Heart left ventricle (tissue), 13 donors: ENCODE measurements around the gene SHE.

Source experiments
- POLR2A ChIP-seq, 2 donors: fragments of 450-650 bp; IDR thresholded peaks; one replicate each; pipeline ENCODE4 v1.6.1; 2017; ENCODE audit warnings: antibody characterized with exemption in 2 of 2, mild to moderate bottlenecking in 2 of 2, moderate library complexity in 2 of 2
- TF ChIP-seq, protein P1 (sequence below), 12 donors: fragments of 200-600 bp; sonication (generic) in 4 of 12; IDR thresholded peaks; one replicate each; pipeline versions ENCODE4 v1.5.0 to v1.8.0; 2018 to 2022; ENCODE audit warnings: antibody characterized with exemption in 12 of 12, mild to moderate bottlenecking in 5 of 12
- donor health status: ischemic (EF 13 %, LVEDD 7.1; RV severe dilation, severe dysfunction).
- donor health status: DM: no; HTN: yes; CAD: no.
- donor health status: DM: no; HTN: no; CAD: no.
- donor health status: ischemic (EF 25% LVEDD 6.9; RV normal size, moderate dysfunction).
- donor health status: ischemic (EF 25% LVEDD 5.7; RV mildly dilated, moderate dysfunction).
- donor health status: ischemic (EF 35%, LVEDD 5.7; RV mildly dilated, moderate dysfunction).
- donor health status: nonischemic (EF 11% LVEDD 7.7; RV severe dilation, severe dysfunction).
- donor health status: DM: yes; HTN: yes; CAD: no.
- donor health status: PGD.
- donor health status: ischemic (EF 29% LVEDD 5.4; RV normal size, mild dysfunction).
- donor health status: nonischemic (EF 23%, LVEDD 6.1; RV moderate dilation, normal function).

DNA sequence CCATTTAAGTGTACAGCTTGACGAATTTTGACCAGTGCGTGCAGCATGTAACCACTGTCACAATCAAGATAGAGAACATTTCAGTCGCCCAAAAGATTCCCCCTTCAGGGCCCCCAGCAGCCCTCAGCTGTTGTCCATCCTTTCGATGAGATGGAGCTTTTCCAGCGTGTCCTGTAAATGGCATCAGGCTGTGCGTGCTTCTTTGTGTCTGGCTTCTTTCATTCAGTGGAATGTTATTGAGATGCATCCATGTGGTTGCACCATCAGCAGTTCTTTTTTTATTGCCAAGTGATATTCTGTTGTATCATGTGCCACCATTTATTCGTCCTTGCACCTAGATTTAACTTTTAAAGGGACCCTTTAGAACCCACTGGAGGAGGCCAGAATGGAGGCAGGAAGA, 34.4 kb upstream of the SHE start:
- TF ChIP-seq, protein P1, sequence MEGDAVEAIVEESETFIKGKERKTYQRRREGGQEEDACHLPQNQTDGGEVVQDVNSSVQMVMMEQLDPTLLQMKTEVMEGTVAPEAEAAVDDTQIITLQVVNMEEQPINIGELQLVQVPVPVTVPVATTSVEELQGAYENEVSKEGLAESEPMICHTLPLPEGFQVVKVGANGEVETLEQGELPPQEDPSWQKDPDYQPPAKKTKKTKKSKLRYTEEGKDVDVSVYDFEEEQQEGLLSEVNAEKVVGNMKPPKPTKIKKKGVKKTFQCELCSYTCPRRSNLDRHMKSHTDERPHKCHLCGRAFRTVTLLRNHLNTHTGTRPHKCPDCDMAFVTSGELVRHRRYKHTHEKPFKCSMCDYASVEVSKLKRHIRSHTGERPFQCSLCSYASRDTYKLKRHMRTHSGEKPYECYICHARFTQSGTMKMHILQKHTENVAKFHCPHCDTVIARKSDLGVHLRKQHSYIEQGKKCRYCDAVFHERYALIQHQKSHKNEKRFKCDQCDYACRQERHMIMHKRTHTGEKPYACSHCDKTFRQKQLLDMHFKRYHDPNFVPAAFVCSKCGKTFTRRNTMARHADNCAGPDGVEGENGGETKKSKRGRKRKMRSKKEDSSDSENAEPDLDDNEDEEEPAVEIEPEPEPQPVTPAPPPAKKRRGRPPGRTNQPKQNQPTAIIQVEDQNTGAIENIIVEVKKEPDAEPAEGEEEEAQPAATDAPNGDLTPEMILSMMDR (IDR thresholded peaks at IDR 0.05) = no peak
- no peak for TF ChIP-seq POLR2A (IDR thresholded peaks at IDR 0.05)
